GM19328 (cell line): ENCODE data around the gene ARHGAP10.
"Not testable (repeated sequence)": the region's sequence is repeated elsewhere in the genome, so short reads cannot be mapped to it uniquely, and the experiment has no call there.

Source experiments
- ATAC-seq: cut with Tn5 transposase; IDR thresholded peaks from one replicate; pipeline ENCODE4 v1.9.1; 2021; ENCODE audit warnings: mild to moderate bottlenecking, moderate library complexity; ENCODE audit not compliant: unreplicated experiment

The ARHGAP10 gene

DNA sequence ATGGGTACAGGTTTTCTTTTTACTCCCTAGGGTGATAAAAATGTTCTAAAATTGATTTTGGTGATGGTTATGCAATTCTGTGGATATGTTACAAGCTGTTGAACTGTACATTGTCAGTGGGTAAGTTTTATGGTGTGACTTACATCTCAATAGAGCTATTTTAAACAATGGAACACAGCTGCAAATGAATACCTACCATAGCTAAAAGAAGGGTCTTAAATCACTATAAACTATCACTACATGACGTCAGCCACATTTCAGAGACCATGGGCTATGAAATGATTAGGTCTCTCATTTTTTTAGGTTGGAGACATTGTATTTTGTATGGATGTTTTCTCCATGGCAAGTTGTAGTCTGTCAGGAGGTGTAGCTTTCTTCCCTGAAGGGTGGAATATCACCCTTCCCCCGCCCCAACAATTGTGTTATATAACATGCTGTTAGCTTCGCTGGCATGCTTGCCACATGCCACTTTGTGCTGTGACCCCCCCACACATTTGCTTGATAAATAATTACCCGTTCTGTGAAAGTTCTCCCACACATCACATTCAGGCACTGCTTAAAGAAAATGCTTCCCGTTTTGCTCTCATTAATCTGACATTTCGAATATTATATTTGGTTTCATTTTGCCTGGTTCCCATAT lies 159.7 kb downstream of the ARHGAP10 start:
- no peak for ATAC-seq

DNA sequence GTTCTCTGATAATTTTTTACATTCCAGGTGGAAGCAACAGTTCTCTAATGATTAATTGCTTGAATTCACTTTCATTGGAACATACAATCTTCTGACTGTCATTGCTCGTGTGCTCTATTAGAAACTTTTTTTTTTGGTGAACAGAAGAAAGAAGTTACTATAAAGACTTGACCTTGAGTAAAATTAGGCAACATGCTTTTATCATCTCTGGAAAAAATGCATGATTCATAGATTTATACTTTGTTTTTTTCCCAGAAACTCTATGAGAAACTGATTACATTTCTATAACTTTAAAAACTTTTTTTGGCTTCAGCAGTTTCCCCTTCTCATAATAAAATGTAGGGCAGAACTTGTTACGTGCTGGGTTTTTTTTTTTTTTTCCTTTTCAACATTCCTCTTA lies 167.6 kb downstream of the ARHGAP10 start:
- ATAC-seq, result no peak

DNA sequence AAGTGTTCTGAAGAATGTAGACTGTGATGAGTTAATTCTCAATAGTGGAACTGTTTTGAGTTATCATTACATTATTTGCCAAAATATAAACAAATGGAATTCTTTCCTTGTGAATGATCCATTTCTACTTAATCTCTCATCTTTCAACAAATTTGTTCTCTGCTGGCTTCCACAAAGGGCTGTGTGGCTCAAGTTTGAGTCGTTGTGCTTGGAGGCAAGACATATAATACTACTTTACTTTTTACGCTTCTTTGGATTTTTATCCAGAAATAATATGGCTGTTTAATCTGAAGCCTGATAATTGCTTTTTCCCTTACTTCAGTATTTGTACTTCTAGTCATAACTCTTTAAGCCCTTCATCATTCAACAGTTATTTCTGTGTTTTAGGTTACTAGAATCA lies 169.5 kb downstream of the ARHGAP10 start:
- ATAC-seq, result no peak

GRCh38 chr4:147901916-147902315 lies 170.0 kb downstream of the ARHGAP10 start:
- ATAC-seq, result no peak

DNA sequence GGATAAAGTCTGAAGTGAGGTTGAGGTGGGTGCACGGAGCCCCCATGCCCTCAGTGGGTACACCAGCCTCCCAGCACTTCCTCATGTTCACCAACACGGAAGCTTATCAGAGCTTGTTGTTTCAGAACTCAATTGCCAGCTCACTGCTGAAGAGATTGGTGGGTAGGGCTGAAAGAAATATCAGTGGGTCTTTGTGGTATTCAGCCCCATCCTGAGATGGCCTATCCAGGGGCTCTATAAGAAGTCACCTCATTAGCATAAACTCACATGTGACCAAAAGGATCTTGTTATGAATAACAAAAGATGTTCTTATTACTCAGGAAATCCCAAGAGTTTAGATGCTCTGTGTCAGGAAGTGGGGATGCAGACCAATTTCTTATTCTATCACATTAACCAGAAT lies 177.3 kb downstream of the ARHGAP10 start:
- ATAC-seq, result no peak

GRCh38 chr4:147910315-147910714 lies 178.4 kb downstream of the ARHGAP10 start:
- no peak for ATAC-seq

DNA sequence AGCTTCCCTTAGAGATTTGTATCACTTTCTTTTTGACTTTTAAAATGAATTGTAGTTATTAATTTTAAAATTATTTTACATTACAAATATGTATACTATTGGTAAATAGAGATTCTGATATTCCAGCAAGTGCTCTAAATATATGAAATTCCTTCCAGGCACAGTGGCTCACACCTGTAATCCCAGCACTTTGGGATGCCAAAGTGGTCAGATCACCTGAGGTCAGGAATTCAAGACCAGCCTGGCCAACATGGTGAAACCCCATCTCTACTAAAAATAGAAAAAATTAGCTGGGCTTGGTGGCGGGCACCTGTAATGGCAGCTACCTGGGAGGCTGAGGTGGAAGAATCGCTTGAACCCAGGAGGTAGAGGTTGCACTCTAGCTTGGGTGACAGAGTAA lies 180.2 kb downstream of the ARHGAP10 start:
- ATAC-seq, result not testable (repeated sequence)

- no peak for ATAC-seq
Measured at GRCh38 chr4:147913137-147913536, 181.2 kb downstream of the ARHGAP10 start.

- no peak for ATAC-seq
Measured at GRCh38 chr4:147916351-147916750, 184.5 kb downstream of the ARHGAP10 start.

DNA sequence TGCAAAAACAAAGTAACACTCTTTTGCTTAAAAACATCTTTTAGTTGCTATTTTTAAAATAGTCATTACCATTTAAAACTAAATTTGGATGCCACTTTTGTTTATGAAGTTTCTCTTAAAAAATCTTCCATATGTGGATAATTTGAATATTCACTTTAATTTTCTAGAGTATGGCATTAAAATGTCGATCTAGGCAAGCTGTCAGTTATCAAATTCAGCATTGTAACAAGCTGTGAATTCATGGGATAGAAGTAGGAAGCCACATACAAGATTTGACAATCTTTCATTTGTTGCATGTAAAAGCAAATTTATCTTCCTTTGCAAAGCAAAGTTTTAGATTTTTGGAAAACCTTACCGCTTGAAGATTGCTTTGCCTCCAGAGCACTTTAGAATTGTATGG lies 191.5 kb downstream of the ARHGAP10 start:
- ATAC-seq, result no peak

- no peak for ATAC-seq
Measured at GRCh38 chr4:147923854-147924253, 192.0 kb downstream of the ARHGAP10 start.

GRCh38 chr4:147924604-147925412 lies 192.9 kb downstream of the ARHGAP10 start:
- ATAC-seq, result no peak

DNA sequence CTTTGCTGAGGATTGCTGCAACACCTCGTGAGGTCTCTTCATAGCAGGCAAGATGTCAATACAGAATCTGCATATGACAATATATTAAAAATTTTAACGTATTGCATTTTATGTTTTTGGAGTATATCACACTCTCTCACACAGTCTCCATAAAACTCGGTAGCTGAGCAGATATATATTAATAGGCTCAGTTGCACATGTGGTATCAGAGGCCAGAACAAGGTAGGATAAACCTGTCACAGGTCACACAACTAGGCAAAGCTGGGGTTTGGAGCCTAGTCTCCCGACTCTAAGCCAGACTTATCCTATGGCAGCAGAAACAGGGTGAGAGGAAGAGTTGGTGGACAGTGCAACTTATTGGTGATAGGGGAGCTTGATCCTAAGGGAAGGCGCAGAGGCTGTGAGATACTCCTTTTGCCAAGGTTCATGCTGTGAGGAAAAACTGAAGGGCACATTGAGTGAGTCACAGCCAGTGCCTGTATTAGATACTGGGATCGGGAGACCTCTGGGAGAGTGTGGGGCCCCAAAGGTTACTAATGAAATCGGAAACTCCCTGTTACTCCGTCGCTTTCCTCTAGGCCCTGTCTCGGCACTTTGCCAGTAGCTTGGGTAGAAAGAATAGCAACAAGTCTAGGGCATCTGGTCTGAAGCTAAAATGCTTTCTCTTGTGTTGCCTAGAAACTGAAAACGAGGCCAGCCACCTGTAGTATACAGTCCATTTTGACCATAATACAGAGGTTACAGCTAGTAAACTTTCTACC lies 195.7 kb downstream of the ARHGAP10 start:
- ATAC-seq, result no peak

DNA sequence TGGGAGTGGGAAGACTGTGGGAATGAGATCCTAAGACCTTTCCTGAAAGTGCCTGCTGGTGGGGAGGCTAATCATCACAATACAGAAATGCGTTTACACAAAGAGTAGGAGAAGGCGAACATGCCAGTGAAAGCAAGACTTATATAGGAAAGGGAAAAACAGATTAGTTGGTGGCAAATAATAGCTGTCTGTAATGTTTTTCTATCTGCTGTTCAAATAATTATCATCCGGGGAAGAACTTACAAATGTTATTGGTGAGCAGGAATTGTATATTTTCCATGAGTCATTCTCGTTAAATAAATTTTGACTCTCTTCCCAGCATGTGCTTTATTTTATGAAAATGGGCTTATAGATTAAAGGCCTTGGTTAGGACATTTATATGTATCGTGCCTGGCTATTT lies 196.5 kb downstream of the ARHGAP10 start:
- no peak for ATAC-seq

DNA sequence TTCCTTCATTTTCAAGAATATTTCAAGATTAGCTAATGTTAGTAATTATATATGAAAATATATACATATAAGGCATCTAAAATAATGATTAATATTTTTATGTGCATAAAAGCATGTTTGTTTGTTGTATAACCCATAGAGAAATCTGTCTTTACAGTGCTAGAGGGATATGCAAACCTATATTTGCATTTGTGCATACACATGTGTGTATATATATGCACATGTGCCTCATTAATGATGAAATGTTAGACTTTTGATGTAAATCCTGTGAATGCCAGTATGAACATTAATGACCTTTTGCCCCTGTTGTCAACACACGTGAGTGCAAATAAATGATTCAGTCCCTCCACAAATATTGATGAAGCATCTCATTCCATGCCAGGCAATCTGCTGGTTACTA lies 197.9 kb downstream of the ARHGAP10 start:
- ATAC-seq, result no peak

DNA sequence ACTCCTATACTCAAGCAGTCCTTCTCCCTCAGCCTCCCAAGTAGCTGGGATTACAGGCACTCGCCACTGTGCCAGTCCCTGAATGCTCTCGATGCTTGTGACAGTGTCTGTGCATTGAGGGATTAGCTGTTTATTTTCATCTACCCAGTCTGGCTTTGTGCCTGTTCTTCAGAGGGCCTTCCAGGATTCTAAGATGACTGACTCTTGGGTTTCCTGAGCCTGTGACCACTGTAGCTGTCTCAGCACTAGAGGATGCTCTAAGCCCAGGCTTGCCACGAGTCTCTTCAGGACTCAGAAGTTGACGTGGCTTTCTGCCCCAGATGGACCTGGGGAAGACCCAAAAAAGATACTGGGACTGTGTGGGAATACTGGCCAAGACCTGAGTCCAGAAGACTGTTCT lies 201.4 kb downstream of the ARHGAP10 start:
- ATAC-seq, result no peak

GRCh38 chr4:147933779-147934178 lies 201.9 kb downstream of the ARHGAP10 start:
- ATAC-seq, result no peak

GRCh38 chr4:147938496-147938895 lies 206.6 kb downstream of the ARHGAP10 start:
- no peak for ATAC-seq

- no peak for ATAC-seq
Measured at GRCh38 chr4:147940171-147940570, 208.3 kb downstream of the ARHGAP10 start.

GRCh38 chr4:147941373-147941772 lies 209.5 kb downstream of the ARHGAP10 start:
- no peak for ATAC-seq

DNA sequence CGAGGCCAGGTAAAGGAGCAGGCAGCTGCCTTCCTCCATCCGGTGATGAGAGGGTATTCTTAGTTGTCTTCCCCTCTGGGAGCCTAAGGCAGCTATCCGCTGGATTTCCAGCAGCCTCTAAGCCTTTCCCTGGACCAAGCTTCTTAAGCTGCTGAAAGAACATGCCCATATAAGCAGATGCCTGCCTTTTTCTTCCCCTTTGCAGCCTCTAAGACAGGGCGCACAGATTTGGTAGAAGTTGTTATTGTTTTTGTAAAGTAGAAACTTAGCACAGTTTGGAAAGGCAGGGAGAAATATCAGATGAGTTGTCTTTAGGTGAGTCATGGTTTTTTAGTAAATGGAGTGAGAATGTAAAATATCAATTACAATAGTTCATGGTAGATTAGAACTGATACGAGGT lies 210.8 kb downstream of the ARHGAP10 start:
- peak; percentile 39 for ATAC-seq

DNA sequence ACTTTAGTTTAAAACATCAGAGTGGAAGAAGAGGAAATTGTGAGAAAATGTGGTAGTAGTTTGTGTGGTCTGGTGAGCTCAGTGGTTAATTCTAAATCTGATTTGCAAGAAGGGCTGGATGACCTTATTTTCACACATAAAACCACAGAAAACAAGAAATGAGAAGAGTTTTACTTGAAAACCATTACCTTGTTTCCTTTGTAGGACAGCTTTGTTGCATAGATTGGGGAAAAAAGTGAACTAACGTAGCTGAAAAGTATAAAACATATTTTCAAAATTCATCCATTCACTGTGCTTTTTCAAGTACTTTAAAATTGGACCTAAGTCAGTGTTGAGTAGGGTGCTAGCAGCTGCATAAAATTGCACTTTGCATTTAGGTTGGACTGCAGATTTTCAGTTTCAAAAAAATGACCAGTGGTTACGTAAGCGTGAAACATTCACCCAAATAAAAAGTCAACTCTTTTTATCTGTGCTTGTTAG lies 211.3 kb downstream of the ARHGAP10 start:
- ATAC-seq, result peak; percentile 87
